Measurements from ENCODE around the gene RFXANK.

Gene RFXANK

GRCh38 chr19:19179548-19180441, 12.3 kb upstream of the RFXANK start:
- Mint-ChIP-seq H3K4me1 (peaks cover 8% of the 10 kb centered on the region), H3K27me3 (no peaks in the 10 kb centered on the region), H3K4me3 (no peak overlapping the region), H3K36me3 (peaks cover 13% of the 10 kb centered on the region), H3K9me3 (no peaks in the 10 kb centered on the region), H3K27ac (no peak overlapping the region)
- DNase-seq (ENCODE audit: low spot score in 2 of 2) (no peak), ATAC-seq (ENCODE audit: low read depth) (no peak)

GRCh38 chr19:19181488-19181998, 10.5 kb upstream of the RFXANK start:
- no peaks in the 10 kb centered on the region for H3K27me3 Mint-ChIP-seq
- no peaks in the 10 kb centered on the region for H3K9me3 Mint-ChIP-seq
- peaks cover 19% of the 10 kb centered on the region for H3K36me3 Mint-ChIP-seq
- ATAC-seq (ENCODE audit: low read depth) (no peak), DNase-seq (ENCODE audit: low spot score in 2 of 2) (no peak)
- H3K27ac Mint-ChIP-seq, result no peak overlapping the region
- no peak overlapping the region for H3K4me3 Mint-ChIP-seq
- H3K4me1 Mint-ChIP-seq, result peaks cover 10% of the 10 kb centered on the region

- Mint-ChIP-seq H3K4me3 (no peak overlapping the region), H3K36me3 (peaks cover 26% of the 10 kb centered on the region), H3K27ac (no peak overlapping the region), H3K4me1 (peaks cover 26% of the 10 kb centered on the region), H3K27me3 (no peaks in the 10 kb centered on the region), H3K9me3 (peaks cover 2% of the 10 kb centered on the region)
- ATAC-seq (ENCODE audit: low read depth), result peak; percentile 69
- peak in 1 of 2 donors; percentile 32 for DNase-seq (ENCODE audit: low spot score in 2 of 2)
These were observed 6.0 kb upstream of the RFXANK start for GRCh38 chr19:19185853-19186740.

- no peak for DNase-seq (ENCODE audit: low spot score in 2 of 2)
- H3K27me3 Mint-ChIP-seq, result no peaks in the 10 kb centered on the region
- ATAC-seq (ENCODE audit: low read depth), result no peak
- no peak overlapping the region for H3K4me3 Mint-ChIP-seq
- H3K4me1 Mint-ChIP-seq, result peaks cover 26% of the 10 kb centered on the region
- peaks cover 2% of the 10 kb centered on the region for H3K9me3 Mint-ChIP-seq
- H3K36me3 Mint-ChIP-seq, result peaks cover 23% of the 10 kb centered on the region
- no peak overlapping the region for H3K27ac Mint-ChIP-seq
These were observed 5.3 kb upstream of the RFXANK start for GRCh38 chr19:19186742-19187141.

GRCh38 chr19:19191768-19192077, 335 bp upstream of the RFXANK start:
- H3K4me1 Mint-ChIP-seq, result peaks cover 32% of the 10 kb centered on the region
- no peaks in the 10 kb centered on the region for H3K27me3 Mint-ChIP-seq
- peak overlapping the region; percentile 94 for H3K4me3 Mint-ChIP-seq
- H3K27ac Mint-ChIP-seq, result peak overlapping the region; percentile 97
- DNase-seq (ENCODE audit: low spot score in 2 of 2) (no peak), ATAC-seq (ENCODE audit: low read depth) (no peak)
- H3K36me3 Mint-ChIP-seq, result peaks cover 12% of the 10 kb centered on the region
- peaks cover under 1% of the 10 kb centered on the region for H3K9me3 Mint-ChIP-seq

- no peaks in the 10 kb centered on the region for H3K9me3 Mint-ChIP-seq
- H3K27ac Mint-ChIP-seq, result peak overlapping the region; percentile 97
- H3K36me3 Mint-ChIP-seq, result peaks cover 10% of the 10 kb centered on the region
- peak; percentile 7 for ATAC-seq (ENCODE audit: low read depth)
- peak overlapping the region; percentile 94 for H3K4me3 Mint-ChIP-seq
- no peaks in the 10 kb centered on the region for H3K27me3 Mint-ChIP-seq
- H3K4me1 Mint-ChIP-seq, result peaks cover 31% of the 10 kb centered on the region
- DNase-seq (ENCODE audit: low spot score in 2 of 2), result no peak
These were observed 909 bp downstream of the RFXANK start for GRCh38 chr19:19192910-19193423.

GRCh38 chr19:19193926-19194325, 1.9 kb downstream of the RFXANK start:
- Mint-ChIP-seq H3K4me1 (peaks cover 31% of the 10 kb centered on the region), H3K36me3 (peaks cover 14% of the 10 kb centered on the region), H3K9me3 (no peaks in the 10 kb centered on the region), H3K27me3 (no peaks in the 10 kb centered on the region), H3K4me3 (peak overlapping the region; percentile 94), H3K27ac (peak overlapping the region; percentile 28)
- DNase-seq (ENCODE audit: low spot score in 2 of 2) (no peak), ATAC-seq (ENCODE audit: low read depth) (no peak)

GRCh38 chr19:19201697-19202630, 9.9 kb downstream of the RFXANK start:
- H3K27ac Mint-ChIP-seq, result peak overlapping the region; percentile 85
- H3K36me3 Mint-ChIP-seq, result peaks cover 10% of the 10 kb centered on the region
- H3K4me3 Mint-ChIP-seq, result peak overlapping the region; percentile 90
- H3K27me3 Mint-ChIP-seq, result peaks cover 3% of the 10 kb centered on the region
- no peak for DNase-seq (ENCODE audit: low spot score in 2 of 2)
- peaks cover 9% of the 10 kb centered on the region for H3K4me1 Mint-ChIP-seq
- ATAC-seq (ENCODE audit: low read depth), result no peak
- H3K9me3 Mint-ChIP-seq, result no peaks in the 10 kb centered on the region

GRCh38 chr19:19202707-19203011, 10.6 kb downstream of the RFXANK start:
- Mint-ChIP-seq H3K27ac (peak overlapping the region; percentile 85), H3K27me3 (peaks cover 10% of the 10 kb centered on the region), H3K4me3 (peak overlapping the region; percentile 90), H3K4me1 (peaks cover 16% of the 10 kb centered on the region), H3K36me3 (peaks cover 10% of the 10 kb centered on the region), H3K9me3 (peaks cover 3% of the 10 kb centered on the region)
- DNase-seq (ENCODE audit: low spot score in 2 of 2) (no peak), ATAC-seq (ENCODE audit: low read depth) (no peak)

GRCh38 chr19:19203012-19203856, 11.2 kb downstream of the RFXANK start, which contains the start of gene NR2C2AP:
NR2C2AP (minus strand) TSS chr19:19203414; CDS start chr19:19203060, 354 bp downstream.
- H3K4me3 Mint-ChIP-seq, result peak within 1 kb of the TSS; percentile 90
- ATAC-seq (ENCODE audit: low read depth) (peak; percentile 92), DNase-seq (ENCODE audit: low spot score in 2 of 2) (peak; percentile 79 to 85)
- peak within 1 kb of the TSS; percentile 85 for H3K27ac Mint-ChIP-seq
- peaks cover 4% of the 10 kb centered on the region for H3K9me3 Mint-ChIP-seq
- peaks cover 6% of the 10 kb centered on the region for H3K36me3 Mint-ChIP-seq
- peaks cover 12% of the 10 kb centered on the region for H3K27me3 Mint-ChIP-seq
- peaks cover 19% of the 10 kb centered on the region for H3K4me1 Mint-ChIP-seq

- DNase-seq (ENCODE audit: low spot score in 2 of 2), result no peak
- H3K27ac Mint-ChIP-seq, result no peak overlapping the region
- H3K4me1 Mint-ChIP-seq, result peaks cover 19% of the 10 kb centered on the region
- ATAC-seq (ENCODE audit: low read depth), result no peak
- H3K4me3 Mint-ChIP-seq, result peak overlapping the region; percentile 90
- peaks cover 4% of the 10 kb centered on the region for H3K9me3 Mint-ChIP-seq
- peaks cover 12% of the 10 kb centered on the region for H3K27me3 Mint-ChIP-seq
- peaks cover 3% of the 10 kb centered on the region for H3K36me3 Mint-ChIP-seq
These were observed 12.1 kb downstream of the RFXANK start for GRCh38 chr19:19204181-19204580.

All from memory B cell (primary cell).